Brain microvascular endothelial cell (primary cell): ENCODE measurements around the gene MSL3B.

Source experiments
- DNase-seq: peaks from one replicate; pipeline ENCODE4 v3.0.0-alpha.2; 2020
- H3K27ac ChIP-seq: fragments of 250-450 bp; sonication (Bioruptor Pico); 2 replicates; pipeline ENCODE4 v1.5.1; 2020; ENCODE audit warnings: mild to moderate bottlenecking, moderate library complexity
- H3K27me3 ChIP-seq: fragments of 250-450 bp; sonication (Bioruptor Pico); replicated peaks from 2 replicates; pipeline ENCODE4 v1.5.1; 2020; ENCODE audit warnings: mild to moderate bottlenecking
- H3K36me3 ChIP-seq: fragments of 250-450 bp; sonication (Bioruptor Pico); replicated peaks from 2 replicates; pipeline ENCODE4 v1.5.1; 2020; ENCODE audit warnings: mild to moderate bottlenecking
- H3K4me3 ChIP-seq: 2 replicates; pipeline ENCODE4 v1.5.1; 2011; ENCODE audit warnings: low read depth, mild to moderate bottlenecking, control low read depth, low read length, moderate library complexity
- CTCF ChIP-seq: IDR thresholded peaks from 2 replicates; pipeline ENCODE4 v1.5.1; 2011; ENCODE audit warnings: low read depth, mild to moderate bottlenecking, moderate library complexity, low read length, control low read depth, inconsistent platforms; ENCODE audit errors: missing control alignments
- in situ Hi-C: cut with HindIII; loops from 2 replicates; pipeline ENCODE4 v1.10.0; 2017; ENCODE audit warnings: low sequenced_read_pairs, low pct_ligation_motif_present

MSL3B gene

DNA sequence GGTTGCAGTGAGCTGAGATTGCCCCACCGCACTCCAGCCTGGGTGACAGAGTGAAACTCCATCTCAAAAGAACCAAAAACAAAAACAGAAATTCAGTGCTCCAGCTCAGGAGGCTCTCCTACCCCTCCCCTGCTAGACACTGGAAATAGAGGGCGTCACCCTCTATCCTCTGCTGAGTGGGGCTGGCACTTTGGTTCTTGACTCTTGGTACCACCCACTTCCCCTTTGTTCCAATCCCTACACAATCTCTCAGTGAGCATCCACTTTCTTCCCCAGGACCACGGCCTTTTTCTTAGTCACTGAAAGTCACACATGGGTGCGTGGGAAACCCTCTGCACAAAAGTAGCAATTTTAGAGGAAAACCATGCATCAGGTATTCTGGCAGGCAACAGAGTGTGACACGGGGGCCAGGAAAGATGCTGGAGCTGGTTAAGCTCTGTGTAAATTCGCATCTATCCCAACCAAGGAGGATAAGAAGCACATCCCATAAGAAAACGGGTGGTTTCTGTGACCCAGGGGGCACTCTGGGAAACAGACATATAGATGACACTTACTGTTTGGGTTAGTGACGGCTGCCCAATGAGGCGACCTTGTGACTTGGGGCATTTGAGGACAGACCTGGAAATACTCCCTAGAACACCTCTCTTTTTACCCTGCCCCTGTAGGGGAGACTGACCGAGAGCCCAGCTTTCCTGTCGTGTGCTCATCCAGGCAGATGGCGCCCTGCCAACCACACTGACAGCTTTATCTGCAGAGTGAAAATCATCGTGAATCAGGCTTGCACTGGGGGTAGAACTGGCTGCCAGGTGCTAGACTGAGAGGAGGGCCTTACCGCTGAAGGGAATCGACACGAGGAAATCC is 21.6 kb downstream of the MSL3B start:
- in situ Hi-C loops, result no loop called here
- Histone ChIP-seq H3K27ac (no peak overlapping the region), H3K4me3 (no peak overlapping the region), H3K36me3 (peaks cover 11% of the 10 kb centered on the region), H3K27me3 (no peaks in the 10 kb centered on the region)
- TF ChIP-seq CTCF, result no peak
- DNase-seq, result no peak

DNA sequence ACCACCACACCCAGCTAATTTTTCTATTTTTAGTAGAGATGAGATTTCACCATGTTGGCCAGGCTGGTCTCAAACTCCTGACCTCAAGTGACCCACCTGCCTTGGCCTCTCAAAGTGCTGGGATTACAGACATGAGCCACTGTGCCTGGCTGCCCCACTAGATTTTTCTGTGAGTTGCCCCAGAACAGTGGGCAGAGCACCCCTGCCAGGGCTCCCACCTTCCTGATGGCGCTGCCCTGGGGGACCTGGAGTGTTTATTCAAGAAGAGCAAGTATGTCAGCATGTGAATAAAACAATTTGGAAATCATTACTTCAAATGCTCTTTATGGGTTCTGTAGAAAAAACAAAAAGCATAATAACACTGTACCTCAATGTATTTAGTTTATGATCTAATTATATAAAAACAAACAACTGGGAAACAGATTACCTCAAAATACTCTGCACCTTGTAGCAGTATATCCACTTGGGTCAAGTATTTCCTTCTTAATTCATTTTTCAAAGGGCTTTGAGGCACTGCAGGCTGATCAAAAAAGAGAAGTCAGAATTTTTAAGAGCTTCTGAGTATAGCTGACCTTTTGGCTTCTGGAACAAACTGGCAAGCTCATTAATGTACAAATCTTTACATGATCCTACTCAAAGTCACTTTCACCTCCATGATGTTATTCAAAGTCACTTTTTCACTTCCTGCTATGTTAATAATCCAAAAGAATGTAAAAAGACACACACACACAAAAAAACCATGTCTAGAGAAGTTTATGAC is 22.7 kb downstream of the MSL3B start:
- in situ Hi-C loops, result no loop called here
- no peak for TF ChIP-seq CTCF
- H3K4me3 ChIP-seq, result no peak overlapping the region
- no peak for DNase-seq
- H3K36me3 ChIP-seq, result peaks cover 11% of the 10 kb centered on the region
- no peaks in the 10 kb centered on the region for H3K27me3 ChIP-seq
- H3K27ac ChIP-seq, result no peak overlapping the region

- no peak for TF ChIP-seq CTCF
- H3K36me3 ChIP-seq, result peaks cover 11% of the 10 kb centered on the region
These were observed 23.4 kb downstream of the MSL3B start for GRCh38 chr2:233844836-233845235.

DNA sequence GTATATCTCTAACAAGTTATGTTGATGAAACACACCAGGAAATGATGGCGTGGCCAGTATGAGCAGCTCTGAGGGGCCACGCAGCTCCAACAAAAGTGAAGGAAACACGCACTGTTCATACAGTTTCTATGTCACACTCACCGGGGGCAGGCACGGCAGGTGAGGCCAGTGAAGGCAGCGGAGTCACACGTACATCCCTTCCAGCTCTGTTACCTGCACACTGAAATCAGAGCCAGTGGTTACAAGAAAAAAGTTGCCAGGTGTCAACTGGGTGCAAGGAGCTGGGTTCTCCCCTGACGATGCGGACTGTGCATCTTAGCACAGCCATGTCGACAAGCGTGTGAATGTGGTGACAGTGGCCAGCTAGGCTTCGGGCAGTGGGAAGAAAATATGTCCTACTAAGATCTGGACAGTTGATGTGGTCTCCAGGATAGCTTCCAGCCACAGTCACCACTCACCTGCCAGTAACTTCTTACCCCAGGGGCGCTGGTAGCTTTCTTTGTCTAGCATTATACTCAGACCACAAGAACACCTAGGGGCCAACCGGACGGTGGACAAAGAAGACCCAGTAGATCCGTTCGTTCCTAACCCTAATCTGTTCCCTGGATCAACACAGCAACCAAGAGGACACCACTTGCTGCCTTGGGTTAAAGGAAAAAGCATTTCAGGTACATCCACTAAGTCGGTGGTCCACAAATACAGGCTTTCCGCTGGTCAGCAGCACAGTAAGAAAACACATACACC is 23.9 kb downstream of the MSL3B start:
- in situ Hi-C loops, result no loop called here
- Histone ChIP-seq H3K27me3 (no peaks in the 10 kb centered on the region), H3K4me3 (no peak overlapping the region), H3K27ac (no peak overlapping the region), H3K36me3 (peaks cover 11% of the 10 kb centered on the region)
- DNase-seq, result no peak
- TF ChIP-seq CTCF, result no peak

More at GRCh38 chr2:233844836-233845235, 23.4 kb downstream of the MSL3B start:
- no peaks in the 10 kb centered on the region for H3K27me3 ChIP-seq
- H3K4me3 ChIP-seq, result no peak overlapping the region
- in situ Hi-C loops, result no loop called here
- no peak for DNase-seq
- no peak overlapping the region for H3K27ac ChIP-seq

- Histone ChIP-seq H3K27me3 (no peaks in the 10 kb centered on the region), H3K4me3 (no peak overlapping the region), H3K36me3 (peaks cover 11% of the 10 kb centered on the region), H3K27ac (no peak overlapping the region)
- no peak for DNase-seq
- in situ Hi-C loops, result no loop called here
- TF ChIP-seq CTCF, result no peak
These were observed 27.0 kb downstream of the MSL3B start for GRCh38 chr2:233841183-233841582.
